DOHH2 (cell line): ENCODE data around the gene DUXB.

Source experiments
- H3F3A ChIP-seq: fragments of 200-600 bp; sonication (generic), shearing (Covaris generic); 2 replicates; pipeline ENCODE4 v1.6.0; 2016; ENCODE audit warnings: antibody characterized with exemption, mild to moderate bottlenecking; ENCODE audit not compliant: control insufficient read depth, insufficient read depth
- H3K27ac ChIP-seq: fragments of 200-600 bp; sonication (generic); 2 replicates; pipeline ENCODE4 v1.5.1; 2014; ENCODE audit warnings: low read depth, mild to moderate bottlenecking, low read length, moderate library complexity
- H3K27me3 ChIP-seq: fragments of 200-600 bp; sonication (generic); 2 replicates; pipeline ENCODE4 v1.6.1; 2014; ENCODE audit warnings: mild to moderate bottlenecking, low read length, mixed read lengths; ENCODE audit not compliant: control insufficient read depth
- H3K36me3 ChIP-seq: fragments of 200-600 bp; sonication (generic); 2 replicates; pipeline ENCODE4 v1.6.1; 2014; ENCODE audit warnings: mild to moderate bottlenecking, low read length, moderate library complexity, mixed read lengths; ENCODE audit not compliant: control insufficient read depth
- H3K4me1 ChIP-seq: fragments of 200-600 bp; sonication (generic); 2 replicates; pipeline ENCODE4 v1.6.1; 2014; ENCODE audit warnings: mild to moderate bottlenecking, low read length, mixed read lengths; ENCODE audit not compliant: control insufficient read depth
- H3K4me2 ChIP-seq: fragments of 200-600 bp; sonication (generic); 2 replicates; pipeline ENCODE4 v1.6.0; 2014; ENCODE audit warnings: mild to moderate bottlenecking, low read length, moderate library complexity
- H3K4me3 ChIP-seq: fragments of 200-600 bp; sonication (generic); 2 replicates; pipeline ENCODE4 v1.5.1; 2014; ENCODE audit warnings: mild to moderate bottlenecking, low read length, mixed read lengths
- H3K79me2 ChIP-seq: fragments of 200-600 bp; sonication (generic); 2 replicates; pipeline ENCODE4 v1.6.1; 2014; ENCODE audit warnings: mild to moderate bottlenecking, low read length, mixed read lengths; ENCODE audit not compliant: control insufficient read depth
- H3K9me2 ChIP-seq: fragments of 200-600 bp; sonication (generic); replicated peaks from 2 replicates; pipeline ENCODE4 v1.6.1; 2014; ENCODE audit warnings: mild to moderate bottlenecking, low read length, mixed read lengths; ENCODE audit not compliant: control insufficient read depth
- H3K9me3 ChIP-seq: fragments of 200-600 bp; sonication (generic); 2 replicates; pipeline ENCODE4 v1.6.1; 2014; ENCODE audit warnings: antibody characterized with exemption, low read length, mixed read lengths; ENCODE audit not compliant: control insufficient read depth, insufficient read depth
- H4K20me1 ChIP-seq: fragments of 200-600 bp; sonication (generic); 2 replicates; pipeline ENCODE4 v1.6.0; 2014; ENCODE audit warnings: low read depth, mild to moderate bottlenecking, antibody characterized with exemption, low read length, moderate library complexity; ENCODE audit not compliant: control insufficient read depth, insufficient read depth
- EZH2phosphoT487 ChIP-seq: fragments of 200-600 bp; sonication (generic); IDR thresholded peaks from 2 replicates; pipeline ENCODE4 v1.6.1; 2017; ENCODE audit warnings: borderline replicate concordance, mild to moderate bottlenecking, antibody characterized with exemption, low read length, moderate library complexity, mixed read lengths
- TF ChIP-seq, protein P1 (sequence below): fragments of 200-600 bp; sonication (generic); IDR thresholded peaks from one replicate; pipeline ENCODE4 v1.5.1; 2014; ENCODE audit warnings: antibody characterized with exemption, mild to moderate bottlenecking, low read depth, low read length; ENCODE audit not compliant: poor library complexity, severe bottlenecking

The DUXB gene

DNA sequence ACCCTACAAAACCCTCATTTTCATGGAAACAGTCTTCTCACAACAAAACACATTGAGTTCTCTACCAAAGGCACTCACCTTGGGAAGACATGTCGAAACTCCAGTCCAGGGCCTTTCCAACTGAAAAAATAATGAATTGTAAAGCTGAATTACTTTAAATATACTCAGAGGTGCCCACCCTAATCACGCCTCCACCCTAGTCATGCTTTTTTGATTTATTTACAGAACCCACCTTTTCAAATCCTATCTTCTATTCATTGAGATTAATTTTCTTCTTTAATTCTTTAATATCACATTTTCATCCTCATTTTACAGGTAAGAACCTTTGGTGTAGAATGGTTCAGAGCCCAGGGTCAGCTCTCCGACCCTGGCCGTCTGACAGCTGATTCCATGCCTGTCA is 24.4 kb downstream of the DUXB start, which contains the start of gene CPHXL2:
Gene CPHXL2 (minus strand): TSS at position 101 of the 400 bp plus-strand sequence. CDS start 10 bp downstream, at position 91.
- Histone ChIP-seq H3K4me2 (no peak within 1 kb of the TSS), H3K79me2 (no peaks in the 10 kb centered on the region), H4K20me1 (no peaks in the 10 kb centered on the region), H3K9me3 (no peaks in the 10 kb centered on the region), H3F3A (no peaks in the 10 kb centered on the region), H3K27me3 (no peaks in the 10 kb centered on the region), H3K9me2 (no peaks in the 10 kb centered on the region), H3K27ac (no peak within 1 kb of the TSS), H3K4me1 (no peaks in the 10 kb centered on the region), H3K4me3 (no peak within 1 kb of the TSS), H3K36me3 (no peaks in the 10 kb centered on the region)
- no peak for TF ChIP-seq EZH2phosphoT487
- TF ChIP-seq, protein P1, sequence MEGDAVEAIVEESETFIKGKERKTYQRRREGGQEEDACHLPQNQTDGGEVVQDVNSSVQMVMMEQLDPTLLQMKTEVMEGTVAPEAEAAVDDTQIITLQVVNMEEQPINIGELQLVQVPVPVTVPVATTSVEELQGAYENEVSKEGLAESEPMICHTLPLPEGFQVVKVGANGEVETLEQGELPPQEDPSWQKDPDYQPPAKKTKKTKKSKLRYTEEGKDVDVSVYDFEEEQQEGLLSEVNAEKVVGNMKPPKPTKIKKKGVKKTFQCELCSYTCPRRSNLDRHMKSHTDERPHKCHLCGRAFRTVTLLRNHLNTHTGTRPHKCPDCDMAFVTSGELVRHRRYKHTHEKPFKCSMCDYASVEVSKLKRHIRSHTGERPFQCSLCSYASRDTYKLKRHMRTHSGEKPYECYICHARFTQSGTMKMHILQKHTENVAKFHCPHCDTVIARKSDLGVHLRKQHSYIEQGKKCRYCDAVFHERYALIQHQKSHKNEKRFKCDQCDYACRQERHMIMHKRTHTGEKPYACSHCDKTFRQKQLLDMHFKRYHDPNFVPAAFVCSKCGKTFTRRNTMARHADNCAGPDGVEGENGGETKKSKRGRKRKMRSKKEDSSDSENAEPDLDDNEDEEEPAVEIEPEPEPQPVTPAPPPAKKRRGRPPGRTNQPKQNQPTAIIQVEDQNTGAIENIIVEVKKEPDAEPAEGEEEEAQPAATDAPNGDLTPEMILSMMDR: no peak

DNA sequence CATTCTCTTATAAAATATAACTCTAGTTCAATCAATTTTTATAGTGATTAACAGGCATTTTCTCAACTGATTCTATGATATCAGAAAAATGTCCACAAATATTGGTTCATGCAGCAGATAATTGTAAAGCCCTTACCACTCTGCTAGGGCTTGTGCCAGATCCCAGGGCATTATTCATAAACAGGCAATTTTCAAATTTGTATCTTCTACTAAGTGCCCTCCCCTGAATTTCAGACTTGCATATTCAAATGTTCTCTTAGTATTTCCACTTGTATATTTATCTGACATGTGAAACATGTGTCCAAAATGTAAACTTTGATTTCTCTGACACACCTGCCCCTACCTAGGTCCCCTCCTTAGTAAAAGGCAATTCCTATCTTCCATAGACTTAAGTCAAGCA is 33.8 kb downstream of the DUXB start:
- H4K20me1 ChIP-seq: no peaks in the 10 kb centered on the region
- H3K4me3 ChIP-seq: no peak overlapping the region
- no peaks in the 10 kb centered on the region for H3K9me2 ChIP-seq
- H3K4me1 ChIP-seq: no peaks in the 10 kb centered on the region
- H3F3A ChIP-seq: 0 out of 2 replicates have a peak, but pooled peaks cover 2% of the 10 kb centered on the region
- no peak overlapping the region for H3K4me2 ChIP-seq
- no peak overlapping the region for H3K27ac ChIP-seq
- no peaks in the 10 kb centered on the region for H3K27me3 ChIP-seq
- TF ChIP-seq, protein P1: no peak
- TF ChIP-seq EZH2phosphoT487: no peak
- H3K9me3 ChIP-seq: no peaks in the 10 kb centered on the region
- no peaks in the 10 kb centered on the region for H3K36me3 ChIP-seq
- H3K79me2 ChIP-seq: no peaks in the 10 kb centered on the region

DNA sequence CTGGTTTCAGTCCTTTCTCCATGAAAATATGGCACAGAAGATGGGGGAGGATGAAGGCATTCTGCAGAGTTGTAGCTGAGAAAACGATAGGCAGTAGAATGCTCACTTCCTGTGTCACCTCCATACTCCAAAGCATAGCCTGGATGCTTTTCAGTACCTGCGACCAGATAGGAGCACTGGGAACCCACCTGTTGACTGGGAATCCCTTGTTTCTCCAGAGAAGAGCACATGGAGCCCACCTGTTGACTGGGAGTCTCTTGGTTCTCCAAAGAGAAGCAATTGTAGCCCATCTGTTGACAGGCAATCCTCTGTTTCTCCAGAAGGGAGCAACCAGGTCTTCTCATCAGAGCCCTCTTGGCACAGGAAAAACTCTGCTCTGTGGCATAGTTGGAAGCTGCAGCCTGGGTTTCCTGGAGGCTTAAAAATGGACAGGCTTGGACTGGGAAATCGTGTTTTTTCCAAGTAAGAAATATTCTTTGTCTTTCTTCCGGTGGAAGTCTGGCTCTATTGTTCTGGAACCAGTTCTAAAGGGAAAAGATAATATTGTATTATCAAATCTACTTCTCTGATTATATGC is 40.4 kb downstream of the DUXB start:
- H3K4me1 ChIP-seq: no peaks in the 10 kb centered on the region
- H3F3A ChIP-seq: no peaks in the 10 kb centered on the region
- no peaks in the 10 kb centered on the region for H4K20me1 ChIP-seq
- H3K27ac ChIP-seq: no peak overlapping the region
- H3K36me3 ChIP-seq: peaks cover 41% of the 10 kb centered on the region
- H3K4me2 ChIP-seq: no peak overlapping the region
- H3K4me3 ChIP-seq: no peak overlapping the region
- H3K27me3 ChIP-seq: no peaks in the 10 kb centered on the region
- peaks cover 10% of the 10 kb centered on the region for H3K79me2 ChIP-seq
- no peaks in the 10 kb centered on the region for H3K9me2 ChIP-seq
- H3K9me3 ChIP-seq: no peaks in the 10 kb centered on the region
- TF ChIP-seq EZH2phosphoT487: no peak
- TF ChIP-seq, protein P1: no peak
